Osteoblast (primary cell): Measurements from ENCODE around the gene YBEY. TPM values are rescaled to one million over a fixed set of nuclear protein-coding genes. Genes with fewer than 3 reads are reported as not detected.
"Not testable (repeated sequence)": the region's sequence is repeated elsewhere in the genome, so short reads cannot be mapped to it uniquely, and the experiment has no call there.

Experiments
- DNase-seq: peaks from one replicate; pipeline ENCODE4 v3.0.0; 2011; ENCODE audit warnings: low spot score, mixed read lengths; ENCODE audit not compliant: insufficient read length; ENCODE audit errors: missing footprints
- H2AFZ ChIP-seq: 2 replicates; pipeline ENCODE4 v1.6.0; 2011; ENCODE audit warnings: mild to moderate bottlenecking, low read length
- H3K27ac ChIP-seq: 2 replicates; pipeline ENCODE4 v1.5.1; 2011; ENCODE audit warnings: mild to moderate bottlenecking, low read depth, low read length, moderate library complexity
- H3K27me3 ChIP-seq: 2 replicates; pipeline ENCODE4 v1.6.0; 2012; ENCODE audit warnings: mild to moderate bottlenecking, control low read depth, inconsistent platforms, low read length, moderate library complexity; ENCODE audit not compliant: insufficient read depth
- H3K36me3 ChIP-seq: 2 replicates; pipeline ENCODE4 v1.5.1; 2011; ENCODE audit warnings: mild to moderate bottlenecking, low read length, control low read depth, moderate library complexity; ENCODE audit not compliant: insufficient read depth
- H3K4me1 ChIP-seq: 2 replicates; pipeline ENCODE4 v1.5.1; 2011; ENCODE audit warnings: mild to moderate bottlenecking, low read length, control low read depth, moderate library complexity; ENCODE audit not compliant: insufficient read depth
- H3K4me2 ChIP-seq: 2 replicates; pipeline ENCODE4 v1.6.0; 2011; ENCODE audit warnings: mild to moderate bottlenecking, low read length; ENCODE audit not compliant: insufficient read depth
- H3K4me3 ChIP-seq: fragments of 200-600 bp; sonication (generic); 3 replicates; pipeline ENCODE4 v1.5.1; 2012; ENCODE audit warnings: mild to moderate bottlenecking, low read length, inconsistent platforms; ENCODE audit not compliant: insufficient read depth
- H3K79me2 ChIP-seq: 2 replicates; pipeline ENCODE4 v1.6.0; 2012; ENCODE audit warnings: mild to moderate bottlenecking, low read length, control low read depth, inconsistent platforms; ENCODE audit not compliant: insufficient read depth
- H3K9me3 ChIP-seq: 2 replicates; pipeline ENCODE4 v1.5.1; 2011; ENCODE audit warnings: low read depth, low read length, control low read depth
- H4K20me1 ChIP-seq: 2 replicates; pipeline ENCODE4 v1.6.0; 2012; ENCODE audit warnings: mild to moderate bottlenecking, low read length, control low read depth; ENCODE audit not compliant: insufficient read depth
- CTCF ChIP-seq: IDR thresholded peaks from 2 replicates; pipeline ENCODE4 v1.5.1; 2011; ENCODE audit warnings: mild to moderate bottlenecking, low read depth, low read length, moderate library complexity; ENCODE audit errors: extremely low read depth
- total RNA-seq: library from RNA; depleted of rRNA; stranded (reverse); fragments of >200 nt; gene quantifications from 2 replicates; pipeline ENCODE4 v1.2.3, GENCODE V29; 2012

YBEY gene, protein sequence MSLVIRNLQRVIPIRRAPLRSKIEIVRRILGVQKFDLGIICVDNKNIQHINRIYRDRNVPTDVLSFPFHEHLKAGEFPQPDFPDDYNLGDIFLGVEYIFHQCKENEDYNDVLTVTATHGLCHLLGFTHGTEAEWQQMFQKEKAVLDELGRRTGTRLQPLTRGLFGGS
- total RNA-seq: 12.4 and 18.8 TPM in 2 replicates

- Histone ChIP-seq H3K27me3 (no peaks in the 10 kb centered on the region), H3K79me2 (peaks cover 56% of the 10 kb centered on the region), H3K4me2 (peak within 1 kb of the TSS; percentile 91), H3K4me1 (peaks cover 33% of the 10 kb centered on the region), H3K9me3 (no peaks in the 10 kb centered on the region), H3K4me3 (peak within 1 kb of the TSS; percentile 93), H2AFZ (peak within 1 kb of the TSS; percentile 92), H4K20me1 (peaks cover 22% of the 10 kb centered on the region), H3K36me3 (peaks cover 25% of the 10 kb centered on the region), H3K27ac (peak within 1 kb of the TSS; percentile 81)
- DNase-seq: peak; percentile 98
- peak; percentile 34 for TF ChIP-seq CTCF
These were observed at the start of gene YBEY for GRCh38 chr21:46285761-46286647. YBEY (plus strand) TSS chr21:46286342; CDS start chr21:46286914, 572 bp downstream.

GRCh38 chr21:46237474-46237873 lies 48.7 kb upstream of the YBEY start:
- Histone ChIP-seq H2AFZ (no peak overlapping the region), H3K4me2 (no peak overlapping the region), H3K36me3 (peaks cover 85% of the 10 kb centered on the region), H3K4me1 (no peaks in the 10 kb centered on the region), H4K20me1 (peaks cover 3% of the 10 kb centered on the region), H3K4me3 (no peak overlapping the region), H3K9me3 (no peaks in the 10 kb centered on the region), H3K27me3 (no peaks in the 10 kb centered on the region), H3K79me2 (no peaks in the 10 kb centered on the region), H3K27ac (no peak overlapping the region)
- TF ChIP-seq CTCF: no peak
- no peak for DNase-seq

DNA sequence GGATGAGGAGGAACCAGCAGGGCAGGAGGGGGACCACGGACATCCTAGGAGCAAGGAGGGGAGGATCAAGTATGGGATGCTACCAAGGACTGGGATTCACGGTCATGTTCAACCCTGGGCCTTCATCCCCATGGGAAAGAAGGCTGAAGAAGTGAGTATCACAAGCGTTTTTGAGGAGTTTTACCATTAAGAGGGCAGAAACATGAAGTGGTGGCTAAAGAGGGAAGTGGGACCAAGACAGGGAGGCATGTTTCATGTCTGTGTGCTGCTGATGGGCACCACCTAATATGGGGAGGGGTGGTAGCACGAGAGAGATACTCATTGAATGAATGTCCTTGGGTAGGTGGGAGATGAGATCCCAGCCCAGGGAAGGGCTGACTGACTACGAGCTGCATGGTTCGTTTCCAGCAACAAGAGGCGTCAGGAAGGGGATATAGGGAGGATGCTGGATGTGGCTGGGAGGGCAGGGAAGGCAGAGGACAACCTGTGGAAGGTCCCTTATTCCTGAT lies 46.3 kb upstream of the YBEY start:
- no peak for TF ChIP-seq CTCF
- H3K4me2 ChIP-seq: no peak overlapping the region

GRCh38 chr21:46241577-46241976 lies 44.6 kb upstream of the YBEY start:
- H3K27me3 ChIP-seq, H3K79me2 ChIP-seq, H3K4me3 ChIP-seq, H4K20me1 ChIP-seq, DNase-seq, H3K9me3 ChIP-seq, H3K4me2 ChIP-seq, H3K27ac ChIP-seq, H2AFZ ChIP-seq, H3K4me1 ChIP-seq: not testable (repeated sequence)
- H3K36me3 ChIP-seq: peaks cover 88% of the 10 kb centered on the region

More for the DNA sequence above, 46.3 kb upstream of the YBEY start:
- Histone ChIP-seq H4K20me1 (peaks cover 3% of the 10 kb centered on the region), H2AFZ (no peak overlapping the region), H3K79me2 (no peaks in the 10 kb centered on the region), H3K4me1 (no peaks in the 10 kb centered on the region), H3K27ac (no peak overlapping the region), H3K9me3 (no peaks in the 10 kb centered on the region), H3K4me3 (no peak overlapping the region), H3K27me3 (no peaks in the 10 kb centered on the region), H3K36me3 (peaks cover 88% of the 10 kb centered on the region)
- DNase-seq: no peak
